ENCODE measurements around the gene NAPSA. TPM values are rescaled to one million over a fixed set of nuclear protein-coding genes. Genes with fewer than 3 reads are reported as not detected.
A peak's percentile ranks its signal among the peaks of the same experiment; 100 is the strongest.

The NAPSA gene
- total and polyA plus RNA-seq, 9 of the 15 experiments (the other 6 are each of a cell fraction or from before 2014, with no cell fraction given): 0.25 to 1.9 (median 0.69) TPM

DNA sequence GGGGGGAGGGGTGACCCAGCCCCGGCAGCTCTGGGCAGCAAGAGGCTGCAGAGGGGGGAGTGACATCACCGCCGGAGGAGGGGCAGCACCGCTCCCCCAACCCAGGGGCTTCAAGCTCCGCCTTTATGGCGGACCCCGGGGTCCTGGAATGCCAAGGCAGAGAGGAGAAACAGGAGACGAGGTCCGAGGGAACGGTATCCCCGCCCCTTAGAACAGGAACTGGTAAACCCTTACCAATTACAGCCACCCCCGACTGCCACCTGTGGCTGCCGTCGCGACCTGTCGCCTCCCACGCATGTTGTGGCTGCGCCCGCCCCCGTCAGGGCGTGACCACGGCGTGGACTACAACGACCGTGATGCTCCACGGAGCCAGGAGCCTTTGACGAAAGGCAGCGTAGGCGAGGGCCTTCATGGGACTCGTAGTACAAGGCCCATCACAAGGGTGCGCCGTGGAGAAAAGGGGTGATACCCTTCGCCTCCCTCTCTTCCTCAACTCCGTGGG is 32.2 kb downstream of the NAPSA start (continued):
- TF ChIP-seq DPF2 (IDR thresholded peaks at IDR 0.05) (peak; percentile 50), WHSC1 (IDR thresholded peaks at IDR 0.05; ENCODE audit: low read length) (no peak), KDM2B (CRISPR knock-in tag; IDR thresholded peaks at IDR 0.05) (no peak), KDM5B (IDR thresholded peaks at IDR 0.05; ENCODE audit: insufficient replicate concordance, low read depth, low read length) (no peak), RCOR1 (IDR thresholded peaks at IDR 0.05; ENCODE audit: borderline replicate concordance in 1 of 2, low read depth in 2 of 2, low read length in 2 of 2) (0 out of 4 replicates have a peak, but pooled peaks of 1 of the 2 experiments have one; percentile 38), HMG20B (CRISPR knock-in tag; IDR thresholded peaks at IDR 0.05) (no peak), ADNP (tag; IDR thresholded peaks at IDR 0.05) (no peak), ZNF12 (CRISPR knock-in tag; IDR thresholded peaks at IDR 0.05) (no peak), L3MBTL2 (IDR thresholded peaks at IDR 0.05) (no peak), KLF13 (tag; IDR thresholded peaks at IDR 0.05; ENCODE audit: borderline replicate concordance, low read depth) (no peak), ZKSCAN8 (CRISPR knock-in tag; IDR thresholded peaks at IDR 0.05) (no peak), GATAD2B (IDR thresholded peaks at IDR 0.05; ENCODE audit: borderline replicate concordance) (no peak; the same call in 1 of the 2 replicates), SAFB (IDR thresholded peaks at IDR 0.05; ENCODE audit: borderline replicate concordance, low read depth, low read length) (peak; percentile 20; the same call in 1 of the 2 replicates), PCBP1 (IDR thresholded peaks at IDR 0.05; ENCODE audit: low read depth, low read length, poor library complexity, severe bottlenecking) (no peak), ZNF589 (CRISPR knock-in tag; IDR thresholded peaks at IDR 0.05; ENCODE audit: low read depth) (no peak)
- TF ChIP-seq, protein P1, sequence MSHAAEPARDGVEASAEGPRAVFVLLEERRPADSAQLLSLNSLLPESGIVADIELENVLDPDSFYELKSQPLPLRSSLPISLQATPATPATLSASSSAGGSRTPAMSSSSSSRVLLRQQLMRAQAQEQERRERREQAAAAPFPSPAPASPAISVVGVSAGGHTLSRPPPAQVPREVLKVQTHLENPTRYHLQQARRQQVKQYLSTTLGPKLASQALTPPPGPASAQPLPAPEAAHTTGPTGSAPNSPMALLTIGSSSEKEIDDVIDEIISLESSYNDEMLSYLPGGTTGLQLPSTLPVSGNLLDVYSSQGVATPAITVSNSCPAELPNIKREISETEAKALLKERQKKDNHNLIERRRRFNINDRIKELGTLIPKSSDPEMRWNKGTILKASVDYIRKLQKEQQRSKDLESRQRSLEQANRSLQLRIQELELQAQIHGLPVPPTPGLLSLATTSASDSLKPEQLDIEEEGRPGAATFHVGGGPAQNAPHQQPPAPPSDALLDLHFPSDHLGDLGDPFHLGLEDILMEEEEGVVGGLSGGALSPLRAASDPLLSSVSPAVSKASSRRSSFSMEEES (CRISPR knock-in tag; IDR thresholded peaks at IDR 0.05): no peak
- TF ChIP-seq, protein P2, sequence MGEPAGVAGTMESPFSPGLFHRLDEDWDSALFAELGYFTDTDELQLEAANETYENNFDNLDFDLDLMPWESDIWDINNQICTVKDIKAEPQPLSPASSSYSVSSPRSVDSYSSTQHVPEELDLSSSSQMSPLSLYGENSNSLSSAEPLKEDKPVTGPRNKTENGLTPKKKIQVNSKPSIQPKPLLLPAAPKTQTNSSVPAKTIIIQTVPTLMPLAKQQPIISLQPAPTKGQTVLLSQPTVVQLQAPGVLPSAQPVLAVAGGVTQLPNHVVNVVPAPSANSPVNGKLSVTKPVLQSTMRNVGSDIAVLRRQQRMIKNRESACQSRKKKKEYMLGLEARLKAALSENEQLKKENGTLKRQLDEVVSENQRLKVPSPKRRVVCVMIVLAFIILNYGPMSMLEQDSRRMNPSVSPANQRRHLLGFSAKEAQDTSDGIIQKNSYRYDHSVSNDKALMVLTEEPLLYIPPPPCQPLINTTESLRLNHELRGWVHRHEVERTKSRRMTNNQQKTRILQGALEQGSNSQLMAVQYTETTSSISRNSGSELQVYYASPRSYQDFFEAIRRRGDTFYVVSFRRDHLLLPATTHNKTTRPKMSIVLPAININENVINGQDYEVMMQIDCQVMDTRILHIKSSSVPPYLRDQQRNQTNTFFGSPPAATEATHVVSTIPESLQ (CRISPR knock-in tag; IDR thresholded peaks at IDR 0.05): peak; percentile 28; the same call in 1 of the 2 replicates
- TF ChIP-seq, protein P3, sequence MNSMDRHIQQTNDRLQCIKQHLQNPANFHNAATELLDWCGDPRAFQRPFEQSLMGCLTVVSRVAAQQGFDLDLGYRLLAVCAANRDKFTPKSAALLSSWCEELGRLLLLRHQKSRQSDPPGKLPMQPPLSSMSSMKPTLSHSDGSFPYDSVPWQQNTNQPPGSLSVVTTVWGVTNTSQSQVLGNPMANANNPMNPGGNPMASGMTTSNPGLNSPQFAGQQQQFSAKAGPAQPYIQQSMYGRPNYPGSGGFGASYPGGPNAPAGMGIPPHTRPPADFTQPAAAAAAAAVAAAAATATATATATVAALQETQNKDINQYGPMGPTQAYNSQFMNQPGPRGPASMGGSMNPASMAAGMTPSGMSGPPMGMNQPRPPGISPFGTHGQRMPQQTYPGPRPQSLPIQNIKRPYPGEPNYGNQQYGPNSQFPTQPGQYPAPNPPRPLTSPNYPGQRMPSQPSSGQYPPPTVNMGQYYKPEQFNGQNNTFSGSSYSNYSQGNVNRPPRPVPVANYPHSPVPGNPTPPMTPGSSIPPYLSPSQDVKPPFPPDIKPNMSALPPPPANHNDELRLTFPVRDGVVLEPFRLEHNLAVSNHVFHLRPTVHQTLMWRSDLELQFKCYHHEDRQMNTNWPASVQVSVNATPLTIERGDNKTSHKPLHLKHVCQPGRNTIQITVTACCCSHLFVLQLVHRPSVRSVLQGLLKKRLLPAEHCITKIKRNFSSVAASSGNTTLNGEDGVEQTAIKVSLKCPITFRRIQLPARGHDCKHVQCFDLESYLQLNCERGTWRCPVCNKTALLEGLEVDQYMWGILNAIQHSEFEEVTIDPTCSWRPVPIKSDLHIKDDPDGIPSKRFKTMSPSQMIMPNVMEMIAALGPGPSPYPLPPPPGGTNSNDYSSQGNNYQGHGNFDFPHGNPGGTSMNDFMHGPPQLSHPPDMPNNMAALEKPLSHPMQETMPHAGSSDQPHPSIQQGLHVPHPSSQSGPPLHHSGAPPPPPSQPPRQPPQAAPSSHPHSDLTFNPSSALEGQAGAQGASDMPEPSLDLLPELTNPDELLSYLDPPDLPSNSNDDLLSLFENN (IDR thresholded peaks at IDR 0.05; ENCODE audit: low read depth in 2 of 2, low read length in 2 of 2): no peak
- TF ChIP-seq, protein P4, sequence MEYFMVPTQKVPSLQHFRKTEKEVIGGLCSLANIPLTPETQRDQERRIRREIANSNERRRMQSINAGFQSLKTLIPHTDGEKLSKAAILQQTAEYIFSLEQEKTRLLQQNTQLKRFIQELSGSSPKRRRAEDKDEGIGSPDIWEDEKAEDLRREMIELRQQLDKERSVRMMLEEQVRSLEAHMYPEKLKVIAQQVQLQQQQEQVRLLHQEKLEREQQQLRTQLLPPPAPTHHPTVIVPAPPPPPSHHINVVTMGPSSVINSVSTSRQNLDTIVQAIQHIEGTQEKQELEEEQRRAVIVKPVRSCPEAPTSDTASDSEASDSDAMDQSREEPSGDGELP (CRISPR knock-in tag; IDR thresholded peaks at IDR 0.05; ENCODE audit: borderline replicate concordance): peak; percentile 89

All from K562 (cell line).